Measurements from ENCODE around the gene CCL4.

CCL4 gene

DNA sequence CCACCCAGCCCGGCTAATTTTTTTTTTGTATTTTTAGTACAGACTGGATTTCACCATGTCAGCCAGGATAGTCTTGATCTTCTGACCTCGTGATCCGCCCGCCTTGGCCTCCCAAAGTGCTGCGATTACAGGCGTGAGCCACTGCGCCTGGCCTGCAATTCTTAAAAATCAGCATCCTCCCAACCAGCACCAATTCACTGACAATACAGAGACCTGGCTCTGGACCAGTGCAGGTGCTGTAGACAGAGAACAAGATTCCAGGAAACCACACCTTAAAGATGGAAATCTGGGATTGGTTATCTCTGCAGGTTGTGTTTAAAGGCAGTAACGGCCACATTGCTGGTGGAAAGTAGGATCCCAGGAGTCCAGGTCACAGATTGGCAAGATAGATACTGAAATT is 39.2 kb downstream of the CCL4 start:
- H3K4me1 ChIP-seq (ENCODE audit: low read length), result peaks cover 21% of the 10 kb centered on the region
- TF ChIP-seq EZH2phosphoT487 (IDR thresholded peaks at IDR 0.05; ENCODE audit: low read length) (no peak), EZH2 (optimal IDR thresholded peaks at IDR 0.05; ENCODE audit: low read depth, low read length) (no peak)
- H3K4me2 ChIP-seq (ENCODE audit: low read depth, low read length), result no peak overlapping the region
- H3K4me3 ChIP-seq (ENCODE audit: low read length), result no peak overlapping the region
- H4K20me1 ChIP-seq (ENCODE audit: insufficient read depth, low read length), result no peaks in the 10 kb centered on the region
- H3K9me2 ChIP-seq (replicated peaks; ENCODE audit: insufficient read depth, low read length), result no peaks in the 10 kb centered on the region
- H3K9me3 ChIP-seq (replicated peaks; ENCODE audit: insufficient read depth, low read length), result no peaks in the 10 kb centered on the region
- H3K27ac ChIP-seq (ENCODE audit: low read length), result no peak overlapping the region
- H3K27me3 ChIP-seq (replicated peaks; ENCODE audit: insufficient read depth, low read length), result no peaks in the 10 kb centered on the region
- H3F3A ChIP-seq (ENCODE audit: insufficient read depth, low read length), result no peaks in the 10 kb centered on the region
- no peak overlapping the region for H3K9ac ChIP-seq (ENCODE audit: low read length)
- H3K79me2 ChIP-seq (ENCODE audit: low read length), result no peaks in the 10 kb centered on the region
- no peak for DNase-seq
- H2AFZ ChIP-seq (ENCODE audit: low read length), result no peak overlapping the region
- H3K36me3 ChIP-seq (replicated peaks; ENCODE audit: insufficient read depth, low read length), result no peaks in the 10 kb centered on the region

DNA sequence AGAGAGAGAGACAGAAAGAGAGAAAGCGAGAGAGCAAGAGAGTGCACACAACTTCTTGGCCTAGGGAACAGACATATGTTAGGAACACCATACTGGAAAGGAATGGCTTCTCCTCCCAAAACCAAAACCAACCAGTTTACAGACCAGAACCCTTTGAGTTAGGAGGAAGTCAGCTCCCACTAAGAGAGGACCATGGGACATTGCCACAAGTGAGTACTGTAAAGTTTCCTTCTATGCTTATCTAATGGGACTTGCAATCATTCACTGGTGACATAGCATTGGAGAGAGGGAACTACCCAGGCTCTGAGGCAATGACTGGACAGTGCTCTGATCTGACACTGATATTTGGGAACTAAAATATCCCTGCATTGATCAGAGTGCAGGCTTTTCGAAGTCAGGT is 40.4 kb downstream of the CCL4 start:
- DNase-seq, result no peak
- H3K4me3 ChIP-seq (ENCODE audit: low read length), result no peak overlapping the region
- TF ChIP-seq EZH2 (optimal IDR thresholded peaks at IDR 0.05; ENCODE audit: low read depth, low read length), result no peak
- no peak for TF ChIP-seq EZH2phosphoT487 (IDR thresholded peaks at IDR 0.05; ENCODE audit: low read length)
- TF ChIP-seq, protein P1, sequence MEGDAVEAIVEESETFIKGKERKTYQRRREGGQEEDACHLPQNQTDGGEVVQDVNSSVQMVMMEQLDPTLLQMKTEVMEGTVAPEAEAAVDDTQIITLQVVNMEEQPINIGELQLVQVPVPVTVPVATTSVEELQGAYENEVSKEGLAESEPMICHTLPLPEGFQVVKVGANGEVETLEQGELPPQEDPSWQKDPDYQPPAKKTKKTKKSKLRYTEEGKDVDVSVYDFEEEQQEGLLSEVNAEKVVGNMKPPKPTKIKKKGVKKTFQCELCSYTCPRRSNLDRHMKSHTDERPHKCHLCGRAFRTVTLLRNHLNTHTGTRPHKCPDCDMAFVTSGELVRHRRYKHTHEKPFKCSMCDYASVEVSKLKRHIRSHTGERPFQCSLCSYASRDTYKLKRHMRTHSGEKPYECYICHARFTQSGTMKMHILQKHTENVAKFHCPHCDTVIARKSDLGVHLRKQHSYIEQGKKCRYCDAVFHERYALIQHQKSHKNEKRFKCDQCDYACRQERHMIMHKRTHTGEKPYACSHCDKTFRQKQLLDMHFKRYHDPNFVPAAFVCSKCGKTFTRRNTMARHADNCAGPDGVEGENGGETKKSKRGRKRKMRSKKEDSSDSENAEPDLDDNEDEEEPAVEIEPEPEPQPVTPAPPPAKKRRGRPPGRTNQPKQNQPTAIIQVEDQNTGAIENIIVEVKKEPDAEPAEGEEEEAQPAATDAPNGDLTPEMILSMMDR (IDR thresholded peaks at IDR 0.05; ENCODE audit: low read length), result no peak
- H3F3A ChIP-seq (ENCODE audit: insufficient read depth, low read length), result no peaks in the 10 kb centered on the region
- no peaks in the 10 kb centered on the region for H3K9me2 ChIP-seq (replicated peaks; ENCODE audit: insufficient read depth, low read length)
- peaks cover 31% of the 10 kb centered on the region for H3K4me1 ChIP-seq (ENCODE audit: low read length)
- no peak overlapping the region for H3K27ac ChIP-seq (ENCODE audit: low read length)
- H3K79me2 ChIP-seq (ENCODE audit: low read length), result no peaks in the 10 kb centered on the region
- no peaks in the 10 kb centered on the region for H4K20me1 ChIP-seq (ENCODE audit: insufficient read depth, low read length)
- no peak overlapping the region for H2AFZ ChIP-seq (ENCODE audit: low read length)
- H3K36me3 ChIP-seq (replicated peaks; ENCODE audit: insufficient read depth, low read length), result no peaks in the 10 kb centered on the region
- no peak overlapping the region for H3K9ac ChIP-seq (ENCODE audit: low read length)
- H3K27me3 ChIP-seq (replicated peaks; ENCODE audit: insufficient read depth, low read length), result no peaks in the 10 kb centered on the region
- H3K9me3 ChIP-seq (replicated peaks; ENCODE audit: insufficient read depth, low read length), result no peaks in the 10 kb centered on the region
- H3K4me2 ChIP-seq (ENCODE audit: low read depth, low read length), result no peak overlapping the region

DNA sequence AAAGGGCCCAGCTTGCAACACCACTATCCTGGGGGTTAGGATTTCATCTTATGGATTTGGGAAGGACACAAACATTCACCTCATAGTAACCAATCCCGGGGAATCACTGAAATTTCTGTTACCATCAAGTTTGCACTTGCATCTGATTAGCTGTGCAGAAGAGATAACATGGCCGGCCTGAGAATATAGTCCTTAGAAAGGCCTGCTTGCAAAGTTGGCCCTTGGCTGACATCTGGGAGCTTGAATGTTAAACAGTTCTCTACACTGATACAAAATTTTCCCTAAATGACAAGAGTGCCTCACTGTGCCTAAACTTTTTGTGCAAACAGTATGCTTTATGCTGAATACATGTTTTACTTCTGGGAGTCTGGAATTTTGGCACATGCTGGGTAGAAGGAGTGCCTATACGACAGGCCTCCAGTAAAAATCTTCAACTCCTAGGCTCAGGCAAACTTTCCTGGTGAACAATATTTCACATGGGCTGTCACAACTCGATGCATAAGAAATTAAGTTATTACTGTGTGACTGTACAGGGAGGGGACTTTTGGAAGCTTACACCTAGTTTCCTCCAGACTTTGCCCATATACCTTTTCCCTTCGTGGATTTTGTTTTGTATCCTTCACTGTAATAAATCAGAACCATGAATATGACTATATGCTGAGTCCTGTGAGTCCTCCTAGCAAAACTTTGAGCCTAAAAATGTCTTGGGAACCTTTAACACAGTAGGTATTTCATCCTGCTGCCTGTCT is 41.5 kb downstream of the CCL4 start:
- no peak for TF ChIP-seq EZH2phosphoT487 (IDR thresholded peaks at IDR 0.05; ENCODE audit: low read length)
- TF ChIP-seq, protein P1 (IDR thresholded peaks at IDR 0.05; ENCODE audit: low read length), result no peak
- H3K4me3 ChIP-seq (ENCODE audit: low read length), result no peak overlapping the region
- H3K4me2 ChIP-seq (ENCODE audit: low read depth, low read length), result no peak overlapping the region
- DNase-seq, result no peak
- no peaks in the 10 kb centered on the region for H4K20me1 ChIP-seq (ENCODE audit: insufficient read depth, low read length)
- H3K79me2 ChIP-seq (ENCODE audit: low read length), result no peaks in the 10 kb centered on the region
- H3K27ac ChIP-seq (ENCODE audit: low read length), result no peak overlapping the region
- no peaks in the 10 kb centered on the region for H3K9me3 ChIP-seq (replicated peaks; ENCODE audit: insufficient read depth, low read length)
- H3K9ac ChIP-seq (ENCODE audit: low read length), result no peak overlapping the region
- no peaks in the 10 kb centered on the region for H3K9me2 ChIP-seq (replicated peaks; ENCODE audit: insufficient read depth, low read length)
- H3F3A ChIP-seq (ENCODE audit: insufficient read depth, low read length), result no peaks in the 10 kb centered on the region
- H3K4me1 ChIP-seq (ENCODE audit: low read length), result peaks cover 38% of the 10 kb centered on the region
- H3K27me3 ChIP-seq (replicated peaks; ENCODE audit: insufficient read depth, low read length), result no peaks in the 10 kb centered on the region
- H3K36me3 ChIP-seq (replicated peaks; ENCODE audit: insufficient read depth, low read length), result no peaks in the 10 kb centered on the region
- H2AFZ ChIP-seq (ENCODE audit: low read length), result no peak overlapping the region

- Histone ChIP-seq H4K20me1 (ENCODE audit: insufficient read depth, low read length) (no peaks in the 10 kb centered on the region), H3K4me2 (ENCODE audit: low read depth, low read length) (no peak overlapping the region), H3K27ac (ENCODE audit: low read length) (no peak overlapping the region), H3K9ac (ENCODE audit: low read length) (no peak overlapping the region), H3K27me3 (replicated peaks; ENCODE audit: insufficient read depth, low read length) (no peaks in the 10 kb centered on the region), H2AFZ (ENCODE audit: low read length) (no peak overlapping the region), H3K9me2 (replicated peaks; ENCODE audit: insufficient read depth, low read length) (no peaks in the 10 kb centered on the region), H3K4me1 (ENCODE audit: low read length) (peaks cover 38% of the 10 kb centered on the region), H3K4me3 (ENCODE audit: low read length) (no peak overlapping the region), H3K9me3 (replicated peaks; ENCODE audit: insufficient read depth, low read length) (no peaks in the 10 kb centered on the region), H3F3A (ENCODE audit: insufficient read depth, low read length) (no peaks in the 10 kb centered on the region), H3K79me2 (ENCODE audit: low read length) (no peaks in the 10 kb centered on the region), H3K36me3 (replicated peaks; ENCODE audit: insufficient read depth, low read length) (no peaks in the 10 kb centered on the region)
- no peak for DNase-seq
- TF ChIP-seq EZH2phosphoT487 (IDR thresholded peaks at IDR 0.05; ENCODE audit: low read length), result no peak
- TF ChIP-seq, protein P1 (IDR thresholded peaks at IDR 0.05; ENCODE audit: low read length), result no peak
- no peak for TF ChIP-seq EZH2 (optimal IDR thresholded peaks at IDR 0.05; ENCODE audit: low read depth, low read length)
Measured at GRCh38 chr17:36147601-36148000, 44.0 kb downstream of the CCL4 start.
